HG03558 (cell line): ENCODE measurements around the gene WDHD1.
"Not testable (repeated sequence)": the region's sequence is repeated elsewhere in the genome, so short reads cannot be mapped to it uniquely, and the experiment has no call there.

Experiments used
- ATAC-seq: cut with Tn5 transposase; IDR thresholded peaks from one replicate; pipeline ENCODE4 v1.9.1; 2021; ENCODE audit warnings: moderate number of reproducible peaks; ENCODE audit not compliant: unreplicated experiment; ENCODE audit errors: extremely low read depth

The WDHD1 gene, protein sequence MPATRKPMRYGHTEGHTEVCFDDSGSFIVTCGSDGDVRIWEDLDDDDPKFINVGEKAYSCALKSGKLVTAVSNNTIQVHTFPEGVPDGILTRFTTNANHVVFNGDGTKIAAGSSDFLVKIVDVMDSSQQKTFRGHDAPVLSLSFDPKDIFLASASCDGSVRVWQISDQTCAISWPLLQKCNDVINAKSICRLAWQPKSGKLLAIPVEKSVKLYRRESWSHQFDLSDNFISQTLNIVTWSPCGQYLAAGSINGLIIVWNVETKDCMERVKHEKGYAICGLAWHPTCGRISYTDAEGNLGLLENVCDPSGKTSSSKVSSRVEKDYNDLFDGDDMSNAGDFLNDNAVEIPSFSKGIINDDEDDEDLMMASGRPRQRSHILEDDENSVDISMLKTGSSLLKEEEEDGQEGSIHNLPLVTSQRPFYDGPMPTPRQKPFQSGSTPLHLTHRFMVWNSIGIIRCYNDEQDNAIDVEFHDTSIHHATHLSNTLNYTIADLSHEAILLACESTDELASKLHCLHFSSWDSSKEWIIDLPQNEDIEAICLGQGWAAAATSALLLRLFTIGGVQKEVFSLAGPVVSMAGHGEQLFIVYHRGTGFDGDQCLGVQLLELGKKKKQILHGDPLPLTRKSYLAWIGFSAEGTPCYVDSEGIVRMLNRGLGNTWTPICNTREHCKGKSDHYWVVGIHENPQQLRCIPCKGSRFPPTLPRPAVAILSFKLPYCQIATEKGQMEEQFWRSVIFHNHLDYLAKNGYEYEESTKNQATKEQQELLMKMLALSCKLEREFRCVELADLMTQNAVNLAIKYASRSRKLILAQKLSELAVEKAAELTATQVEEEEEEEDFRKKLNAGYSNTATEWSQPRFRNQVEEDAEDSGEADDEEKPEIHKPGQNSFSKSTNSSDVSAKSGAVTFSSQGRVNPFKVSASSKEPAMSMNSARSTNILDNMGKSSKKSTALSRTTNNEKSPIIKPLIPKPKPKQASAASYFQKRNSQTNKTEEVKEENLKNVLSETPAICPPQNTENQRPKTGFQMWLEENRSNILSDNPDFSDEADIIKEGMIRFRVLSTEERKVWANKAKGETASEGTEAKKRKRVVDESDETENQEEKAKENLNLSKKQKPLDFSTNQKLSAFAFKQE

DNA sequence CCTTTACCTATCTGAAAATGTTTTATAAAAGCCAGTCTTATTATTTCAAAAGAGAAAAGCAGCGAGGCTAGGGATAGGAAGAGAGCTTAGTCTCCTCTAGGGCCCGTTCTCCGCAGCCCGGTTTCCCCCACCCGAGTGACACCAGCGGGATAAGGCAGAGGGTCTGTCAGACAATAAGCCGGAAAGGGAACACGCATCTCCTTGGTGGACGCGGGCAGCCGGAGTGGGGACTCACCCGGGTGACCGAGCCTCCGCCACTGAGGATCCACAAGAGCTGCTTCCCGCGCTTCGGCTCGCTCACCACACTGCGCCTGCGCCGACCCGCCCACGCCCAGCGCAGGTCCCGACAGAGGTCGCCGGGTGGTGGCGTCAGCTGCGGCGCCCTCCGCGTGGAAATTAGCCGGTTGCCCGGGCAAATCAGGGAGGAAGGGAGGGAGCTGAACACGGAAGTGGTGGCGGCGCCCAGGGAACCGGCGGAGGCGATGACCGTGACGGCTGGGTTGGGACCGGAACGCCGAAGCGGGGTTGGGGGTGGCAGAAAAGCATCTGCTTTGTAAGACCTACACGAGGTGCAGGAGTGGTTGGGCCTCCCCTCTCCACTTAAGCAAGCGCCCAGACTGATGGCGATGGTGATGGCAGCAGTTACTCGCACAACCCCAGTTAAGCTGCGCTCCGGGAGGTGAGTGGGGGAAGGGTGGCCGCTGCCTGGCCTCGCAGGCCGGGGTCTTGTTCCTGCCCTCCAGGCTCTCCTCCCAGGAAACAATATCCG lies at the start of gene WDHD1, which contains the start of gene SOCS4:
Gene WDHD1, minus strand, starts transcription at position 307 of the 769 bp plus-strand sequence. CDS start 312 bp downstream, outside the sequence.
Gene SOCS4, plus strand, starts transcription at position 444 of the 769 bp plus-strand sequence. CDS start 15,806 bp downstream, outside the sequence.
- peak; percentile 72 for ATAC-seq

DNA sequence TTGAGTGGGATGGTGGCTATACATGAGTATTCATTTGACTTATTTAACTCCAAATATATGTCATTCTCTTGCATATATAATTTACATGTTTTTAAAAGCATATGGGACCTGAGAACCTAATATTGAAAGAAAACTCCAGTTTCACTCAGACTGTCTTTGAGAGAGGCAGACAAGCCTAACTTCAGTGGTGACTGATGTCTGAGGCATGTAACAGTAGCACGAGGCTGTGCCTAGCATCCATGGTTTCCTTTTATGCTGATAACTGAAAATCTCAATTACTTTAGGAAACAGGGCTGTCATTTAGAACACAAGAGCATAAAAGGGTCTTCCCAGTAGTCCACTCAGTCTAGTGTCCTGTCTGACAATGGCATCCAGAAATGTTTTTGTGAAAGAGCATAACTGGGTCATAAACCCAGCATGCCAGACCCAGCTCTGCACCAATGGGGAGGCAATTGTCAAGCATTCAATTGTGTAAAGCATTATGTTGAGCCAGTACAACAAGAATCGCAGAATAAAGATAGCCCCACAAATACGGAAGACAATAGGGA lies 48.8 kb upstream of the WDHD1 start:
- no peak for ATAC-seq

DNA sequence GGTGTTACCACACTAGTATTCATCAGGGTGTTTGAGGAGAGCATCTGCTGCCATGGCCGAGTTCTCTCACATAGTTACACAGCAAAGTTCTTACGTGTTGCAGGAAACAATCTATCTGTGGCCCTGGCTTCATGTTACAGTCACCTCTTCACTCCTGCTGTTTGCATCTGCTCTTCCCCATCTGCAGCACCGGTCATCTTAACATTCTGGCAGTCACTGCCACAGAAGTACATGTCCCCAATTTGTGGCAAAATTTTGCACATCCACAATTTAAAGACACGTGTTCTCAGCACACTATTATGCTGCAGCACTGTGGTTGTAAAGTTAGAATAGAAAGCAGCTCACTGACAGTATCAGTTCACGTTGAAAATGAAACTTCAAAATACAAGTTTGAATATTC lies 47.8 kb upstream of the WDHD1 start:
- no peak for ATAC-seq

DNA sequence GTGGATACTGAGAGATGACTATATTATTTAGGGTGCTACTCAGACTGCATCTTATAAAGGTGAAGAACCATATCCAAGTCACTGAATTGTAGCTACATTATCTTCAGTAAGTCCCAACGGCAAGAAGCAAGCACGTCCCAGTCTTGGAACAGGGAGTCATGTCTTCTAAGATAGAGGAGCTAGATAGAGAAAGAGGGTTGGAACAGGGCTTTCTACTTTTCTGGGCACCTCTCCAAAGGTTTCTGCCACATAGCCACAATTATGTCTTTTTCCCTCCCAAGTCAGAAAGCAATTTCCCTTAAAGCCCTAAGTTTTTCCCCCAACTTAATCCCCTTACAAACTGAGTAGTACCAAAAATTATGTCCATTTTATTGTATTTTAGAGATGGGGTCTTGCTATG lies 47.0 kb upstream of the WDHD1 start:
- no peak for ATAC-seq

DNA sequence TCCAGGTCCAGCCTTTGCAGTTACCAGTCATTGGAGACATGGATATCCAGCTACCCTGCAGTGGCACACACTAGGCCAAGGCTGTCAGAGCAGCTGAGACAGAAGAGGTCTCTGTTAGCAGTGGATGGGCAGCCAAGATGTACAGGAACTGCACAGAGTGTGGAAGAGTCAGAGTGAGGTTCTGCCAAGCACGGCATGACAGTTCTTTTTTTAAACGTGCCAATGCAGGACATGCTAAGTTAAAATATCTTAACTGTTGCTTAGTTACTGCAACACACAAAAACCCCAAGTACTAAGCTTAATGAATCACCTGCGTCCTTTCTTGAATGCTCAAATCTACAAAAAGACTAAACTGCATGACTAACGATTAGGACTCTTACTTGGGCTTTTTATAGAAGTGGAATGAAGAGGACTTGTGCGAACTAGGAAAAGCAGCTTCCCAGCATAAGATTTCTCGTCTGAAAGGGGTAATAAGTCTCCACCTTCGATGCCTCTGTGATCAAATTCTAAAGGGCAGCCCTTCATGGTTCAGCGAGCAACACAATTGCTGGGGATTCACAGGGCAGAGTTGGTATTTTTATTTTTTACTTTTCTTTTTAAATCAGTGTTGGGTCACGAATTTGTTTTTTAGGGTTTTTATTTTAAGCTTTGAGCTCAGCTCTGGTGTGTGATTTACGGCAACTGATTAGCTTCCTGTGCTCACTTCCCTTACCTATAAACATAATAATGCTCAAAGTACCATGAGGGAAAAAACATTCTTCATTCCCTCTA lies 45.2 kb upstream of the WDHD1 start:
- no peak for ATAC-seq

DNA sequence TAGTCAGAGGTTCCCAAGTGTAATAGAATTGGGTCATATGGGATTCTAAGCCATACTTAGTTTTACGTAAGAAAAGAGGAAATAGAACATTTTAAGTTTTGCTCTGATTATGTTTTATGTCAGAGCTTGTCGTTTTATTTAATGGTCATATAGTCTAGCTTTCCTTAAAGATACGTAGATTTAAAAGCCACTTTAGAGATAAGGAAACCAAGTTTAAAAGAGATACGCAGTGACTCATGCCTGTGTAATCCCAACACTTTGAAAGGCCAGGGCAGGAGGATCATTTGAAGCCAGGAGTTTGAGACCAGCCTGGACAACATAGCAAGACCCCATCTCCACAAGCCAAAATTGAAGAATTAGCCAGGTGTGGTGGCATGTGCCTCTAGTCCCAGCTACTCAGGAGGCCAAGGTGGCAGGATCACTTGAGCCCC lies 44.1 kb upstream of the WDHD1 start:
- no peak for ATAC-seq

DNA sequence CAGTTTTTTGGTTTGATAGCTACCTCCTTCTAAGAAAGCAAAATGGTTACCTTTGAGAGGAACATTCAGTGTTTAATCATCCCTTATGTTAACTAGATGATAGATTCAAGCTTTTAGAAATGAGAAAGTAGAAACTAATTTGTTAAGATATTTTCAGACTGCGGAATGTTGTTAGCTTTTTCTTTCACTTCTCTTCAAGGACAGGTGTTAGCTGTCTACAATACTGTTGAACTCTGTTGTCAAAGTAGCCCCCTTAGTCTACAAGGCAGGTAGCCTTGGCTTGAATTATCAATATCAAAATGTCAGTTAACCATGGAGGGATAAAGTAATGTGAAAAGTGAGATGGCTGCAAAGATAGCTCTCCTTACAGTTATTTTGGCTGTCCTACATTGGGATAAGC lies 39.3 kb upstream of the WDHD1 start:
- no peak for ATAC-seq

DNA sequence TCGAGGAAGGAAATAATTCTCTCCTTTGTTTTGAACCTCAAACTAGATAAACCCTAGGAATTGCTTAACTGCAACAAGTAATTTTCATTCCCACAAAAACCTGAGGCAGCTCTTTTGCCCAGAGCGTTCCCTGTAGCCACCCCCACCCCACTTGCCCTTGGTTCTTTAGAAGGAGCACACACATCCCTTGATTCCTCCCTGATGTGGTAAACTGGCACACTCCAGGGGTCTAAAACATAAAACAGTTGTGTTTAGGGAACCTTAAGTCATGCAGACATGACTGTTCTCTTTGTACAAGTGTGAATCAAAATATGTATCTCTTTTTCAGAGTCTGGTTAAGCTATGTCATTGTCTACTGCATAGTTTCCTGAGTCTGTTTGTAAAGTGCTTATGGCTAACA lies 38.5 kb upstream of the WDHD1 start:
- no peak for ATAC-seq

DNA sequence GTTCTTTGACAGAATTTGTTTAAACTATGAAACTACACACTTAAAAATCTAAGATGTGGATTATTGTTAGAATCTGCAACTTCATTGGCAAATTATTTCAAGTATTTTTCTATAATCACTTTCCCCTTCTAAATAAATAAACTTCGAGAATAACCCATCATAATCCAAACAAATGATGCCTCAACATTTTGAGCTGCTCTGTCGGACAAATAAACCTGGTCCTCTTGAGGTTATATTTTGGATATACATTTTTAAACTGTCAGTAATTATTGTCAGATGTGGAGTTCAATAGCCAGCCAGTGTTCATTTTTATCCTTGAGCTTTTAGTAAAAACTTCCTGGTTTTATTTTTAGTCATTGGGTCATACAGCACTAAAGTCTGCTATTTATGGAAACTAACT lies 38.0 kb upstream of the WDHD1 start:
- ATAC-seq = not testable (repeated sequence)

DNA sequence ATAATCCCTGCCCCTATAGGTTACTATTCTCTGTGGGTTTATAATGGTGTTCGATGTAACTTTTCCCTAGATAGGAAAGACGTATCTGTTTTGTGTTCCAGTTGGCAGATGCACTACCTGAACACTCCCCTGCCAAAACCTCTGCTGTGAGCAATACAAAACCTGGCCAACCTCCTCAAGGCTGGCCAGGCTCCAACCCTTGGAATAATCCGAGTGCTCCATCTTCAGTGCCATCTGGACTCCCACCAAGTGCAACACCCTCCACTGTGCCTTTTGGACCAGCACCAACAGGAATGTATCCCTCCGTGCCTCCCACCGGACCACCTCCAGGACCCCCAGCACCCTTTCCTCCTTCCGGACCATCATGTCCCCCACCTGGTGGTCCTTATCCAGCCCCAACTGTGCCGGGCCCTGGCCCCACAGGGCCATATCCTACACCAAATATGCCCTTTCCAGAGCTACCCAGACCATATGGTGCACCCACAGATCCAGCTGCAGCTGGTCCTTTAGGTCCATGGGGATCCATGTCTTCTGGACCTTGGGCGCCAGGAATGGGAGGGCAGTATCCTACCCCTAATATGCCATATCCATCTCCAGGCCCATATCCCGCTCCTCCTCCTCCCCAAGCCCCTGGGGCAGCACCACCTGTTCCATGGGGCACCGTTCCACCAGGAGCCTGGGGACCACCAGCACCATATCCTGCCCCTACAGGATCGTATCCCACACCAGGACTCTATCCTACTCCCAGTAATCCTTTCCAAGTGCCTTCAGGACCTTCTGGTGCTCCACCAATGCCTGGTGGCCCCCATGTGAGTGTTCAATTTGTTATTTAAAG lies 35.8 kb upstream of the WDHD1 start:
- no peak for ATAC-seq

DNA sequence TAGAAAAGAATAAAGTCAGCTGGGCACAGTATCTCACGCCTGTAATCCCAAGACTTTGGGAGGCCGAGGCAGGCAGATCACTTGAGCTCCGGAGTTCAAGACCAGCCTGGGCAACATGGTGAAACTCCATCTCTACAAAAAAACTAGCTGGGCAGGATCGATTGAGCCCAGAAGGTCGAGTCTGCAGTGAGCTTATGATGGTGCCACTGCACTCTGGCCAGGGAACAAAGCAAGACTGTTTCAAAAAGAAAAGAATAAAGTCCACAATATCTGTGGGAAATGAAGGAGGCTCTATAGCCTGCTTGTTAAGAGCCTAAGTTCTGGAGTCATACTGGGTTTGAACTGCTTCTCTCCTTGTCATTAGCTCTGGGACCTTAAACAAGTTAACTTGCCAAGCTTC lies 32.4 kb upstream of the WDHD1 start:
- ATAC-seq = no peak

DNA sequence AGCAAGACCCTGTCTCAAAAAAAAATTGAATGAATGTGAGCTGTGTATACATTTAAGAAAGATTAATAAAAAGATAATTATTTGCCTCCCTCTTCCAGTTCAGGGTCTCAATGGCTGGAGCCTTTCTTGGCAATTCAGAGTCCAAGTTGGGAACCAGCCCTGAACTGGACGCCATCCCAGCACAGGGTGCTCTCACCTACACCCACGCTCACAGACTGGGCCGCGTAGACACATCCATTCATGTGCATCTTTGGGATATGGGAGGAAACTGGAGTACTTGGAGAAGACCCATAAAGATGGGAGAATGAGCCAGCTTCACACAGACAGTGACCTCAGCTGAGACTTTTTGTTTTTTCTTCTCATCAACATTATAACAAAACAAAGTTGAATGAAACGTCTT lies 31.0 kb upstream of the WDHD1 start:
- no peak for ATAC-seq

DNA sequence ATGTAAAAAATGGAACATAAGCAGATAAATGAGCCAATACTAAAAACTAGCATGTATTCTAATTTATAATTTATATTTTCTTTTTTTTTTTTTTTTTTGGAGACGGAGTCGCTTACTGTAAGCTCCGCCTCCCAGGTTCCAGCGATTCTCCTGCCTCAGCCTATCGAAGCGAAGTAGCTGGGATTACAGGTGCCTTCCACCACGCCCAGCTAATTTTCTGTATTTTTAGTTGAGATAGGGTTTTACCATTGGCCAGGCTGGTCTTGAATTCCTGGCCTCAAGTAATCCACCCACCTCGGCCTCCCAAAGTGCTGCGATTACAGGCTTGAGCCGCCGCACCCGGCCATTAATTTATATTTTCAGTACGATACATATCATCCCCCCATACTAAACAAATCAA lies 27.2 kb upstream of the WDHD1 start:
- ATAC-seq = no peak

DNA sequence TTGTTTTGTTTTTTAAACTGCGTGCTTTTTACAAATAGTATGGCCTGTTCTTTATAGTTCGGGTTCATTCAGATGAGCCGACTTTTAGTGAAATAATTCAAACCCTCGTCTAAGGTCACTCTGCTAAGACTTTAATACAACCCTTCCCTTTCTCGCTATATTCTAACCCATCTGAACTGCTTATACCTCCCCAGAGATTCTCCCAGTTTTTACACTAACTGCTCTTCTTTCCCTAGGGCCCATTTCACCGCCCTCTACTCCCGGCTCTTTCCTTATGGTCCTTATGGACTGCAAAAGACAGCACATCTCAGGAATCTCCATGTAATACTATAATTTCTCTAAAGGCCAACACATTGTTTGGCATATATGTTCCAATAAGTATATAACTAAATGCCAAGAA lies 26.6 kb upstream of the WDHD1 start:
- ATAC-seq = no peak

DNA sequence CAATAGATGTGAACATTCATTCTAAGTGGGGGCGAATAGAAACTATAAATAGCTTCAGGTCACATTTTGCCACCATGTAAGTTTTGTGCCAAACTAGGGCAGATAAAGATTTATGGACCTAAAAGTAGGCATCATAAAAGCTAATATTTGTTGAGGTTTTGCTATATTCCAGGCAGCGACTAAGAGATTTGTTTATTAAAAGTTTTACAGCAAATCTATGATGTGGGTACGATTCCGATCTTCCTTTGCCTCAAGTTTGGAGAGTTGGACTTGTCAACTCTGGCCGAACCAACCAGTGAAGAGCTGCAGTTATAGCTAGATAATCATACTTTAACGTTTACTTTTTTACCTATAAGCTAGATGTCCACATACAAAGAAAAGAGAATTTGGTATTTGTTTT lies 26.1 kb upstream of the WDHD1 start:
- no peak for ATAC-seq

DNA sequence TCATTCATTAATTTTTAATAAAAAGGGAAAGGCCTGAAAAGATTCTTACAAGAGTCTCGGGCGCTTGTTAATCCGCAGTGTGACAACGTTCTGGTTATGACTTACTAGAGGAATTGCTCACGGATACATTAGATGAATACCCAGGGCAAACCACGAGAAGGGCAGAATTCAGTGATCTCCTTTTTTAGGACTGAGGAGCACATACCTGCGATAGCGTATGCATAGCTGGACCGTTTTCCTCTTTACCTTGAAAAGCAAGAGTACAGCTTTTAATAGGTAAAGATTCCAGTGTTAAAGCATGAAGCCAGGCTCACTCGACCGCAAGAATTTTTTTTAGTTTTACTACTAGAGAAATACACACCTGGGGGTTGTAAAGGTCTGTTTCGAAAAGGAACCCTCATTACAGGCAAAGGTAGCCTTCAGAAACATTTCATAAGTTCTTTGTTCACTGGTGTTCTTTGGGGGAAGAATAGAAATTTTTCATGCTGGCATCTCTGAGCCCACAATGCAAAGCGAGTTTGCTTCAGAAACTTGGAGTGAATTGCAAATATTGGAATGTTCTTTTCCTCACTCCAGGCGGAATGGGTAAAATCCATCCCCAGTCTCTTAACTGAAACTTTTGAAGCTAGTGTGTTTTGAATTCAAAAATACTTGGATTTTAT lies 25.5 kb upstream of the WDHD1 start:
- ATAC-seq = no peak

DNA sequence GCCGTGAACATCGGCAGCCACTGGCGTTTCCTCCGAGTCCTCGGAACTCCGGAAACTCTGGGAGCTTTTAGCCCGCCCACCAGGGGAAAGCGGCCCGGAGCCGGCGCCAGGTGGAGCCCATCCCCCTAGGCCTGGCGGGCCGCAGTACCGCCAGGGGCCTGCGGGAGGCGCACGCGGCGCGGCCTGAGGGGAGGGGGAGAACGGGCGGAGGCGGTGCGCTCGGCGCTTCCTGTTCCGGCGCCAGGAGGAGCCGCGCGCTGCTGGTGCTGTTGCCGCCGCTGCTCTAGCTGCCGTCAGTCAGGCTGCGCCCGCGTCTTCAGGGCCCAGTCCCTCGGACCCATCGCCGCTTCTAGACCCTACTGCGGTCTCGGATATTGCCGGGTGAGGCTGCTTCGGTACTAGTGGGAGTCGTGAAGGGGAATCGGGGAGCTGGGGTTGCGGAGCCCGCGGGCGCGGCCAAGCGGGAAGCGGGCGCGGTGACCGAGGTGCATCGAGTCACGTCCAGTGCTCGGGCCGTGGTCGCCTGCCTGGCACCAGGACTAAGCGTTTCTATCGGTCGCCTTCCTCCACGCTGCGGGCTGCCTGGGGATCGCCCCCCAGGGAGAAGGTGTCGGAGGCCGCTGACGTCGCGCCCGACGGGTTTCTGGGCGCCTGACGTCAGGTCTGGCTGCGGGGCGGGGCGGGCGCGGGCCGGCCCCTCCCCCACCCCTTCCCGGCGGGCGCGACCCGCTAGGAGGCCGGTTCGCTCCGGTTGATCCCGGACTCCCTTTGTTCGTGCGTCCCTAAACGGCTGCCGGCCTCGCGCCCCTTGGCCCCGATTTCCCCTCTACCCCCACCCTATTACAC lies 24.7 kb upstream of the WDHD1 start, which contains the start of gene MAPK1IP1L:
Gene MAPK1IP1L, plus strand, starts transcription at position 225 of the 846 bp plus-strand sequence. CDS start 10,037 bp downstream, outside the sequence.
- peak; percentile 79 for ATAC-seq
